Measurements from ENCODE around the gene PCDH9. TPM values are rescaled to one million over a fixed set of nuclear protein-coding genes. Genes with fewer than 3 reads are reported as not detected.
A peak's percentile ranks its signal among the peaks of the same experiment; 100 is the strongest.

The PCDH9 gene
- total and polyA plus RNA-seq, 2 experiments from 2014 or later = 0.31 to 0.52 TPM

DNA sequence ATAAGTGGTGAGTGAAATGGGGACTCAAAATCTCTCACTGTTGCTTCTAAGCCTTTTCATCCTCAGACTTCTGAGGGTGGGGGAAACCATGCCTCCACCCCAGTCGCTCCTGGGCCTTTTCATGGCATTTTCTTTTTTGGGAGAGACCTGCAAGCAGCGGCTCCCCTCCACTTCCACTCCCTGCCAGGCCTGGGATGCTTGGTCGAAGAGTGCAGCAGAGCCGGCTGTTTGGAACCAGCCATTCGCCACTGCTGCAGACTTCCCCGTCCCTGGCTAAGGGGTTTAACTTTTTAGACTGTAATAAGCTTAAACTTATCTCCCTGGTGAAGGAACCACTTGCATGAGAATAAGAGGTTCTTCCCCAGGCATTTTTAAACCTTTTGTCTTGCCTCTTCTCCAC, 617.2 kb downstream of the PCDH9 start:
- no peak overlapping the region for H3K4me2 ChIP-seq
- no peak overlapping the region for H3K4me3 ChIP-seq
- peak; percentile 1 for DNase-seq (ENCODE audit: low spot score)
- H3K36me3 Mint-ChIP-seq (ENCODE audit: low read depth) = peaks cover 14% of the 10 kb centered on the region; the same call in 2 of the 3 replicates
- peaks cover 7% of the 10 kb centered on the region; the same call in 2 of the 3 replicates for H3K9me3 Mint-ChIP-seq
- no peak for ATAC-seq
- H3K4me3 Mint-ChIP-seq = no peak overlapping the region
- H4K20me1 ChIP-seq (replicated peaks; ENCODE audit: insufficient read depth) = no peaks in the 10 kb centered on the region
- no peak overlapping the region for H3K27ac ChIP-seq (ENCODE audit: low read depth)
- peak overlapping the region; percentile 91 for H2AFZ ChIP-seq
- no peaks in the 10 kb centered on the region for H3K27me3 ChIP-seq (ENCODE audit: insufficient read depth)
- H3K27me3 Mint-ChIP-seq (ENCODE audit: insufficient read depth, low read depth, poor library complexity) = peaks cover 3% of the 10 kb centered on the region
- H3K36me3 ChIP-seq (ENCODE audit: insufficient read depth) = no peaks in the 10 kb centered on the region
- H3K9me2 ChIP-seq (ENCODE audit: insufficient read depth) = no peaks in the 10 kb centered on the region
- H3F3A ChIP-seq (replicated peaks; ENCODE audit: low read depth) = no peaks in the 10 kb centered on the region
- no peak overlapping the region for H3K27ac Mint-ChIP-seq
- H3K4me1 Mint-ChIP-seq = no peaks in the 10 kb centered on the region
- H3K79me2 ChIP-seq (replicated peaks; ENCODE audit: insufficient read depth) = no peaks in the 10 kb centered on the region
- no peaks in the 10 kb centered on the region for H3K4me1 ChIP-seq (ENCODE audit: insufficient read depth)
- TF ChIP-seq CTCF (conservative IDR thresholded peaks at IDR 0.05; ENCODE audit: low read depth in 2 of 2) = no peak
- TF ChIP-seq, protein P1, sequence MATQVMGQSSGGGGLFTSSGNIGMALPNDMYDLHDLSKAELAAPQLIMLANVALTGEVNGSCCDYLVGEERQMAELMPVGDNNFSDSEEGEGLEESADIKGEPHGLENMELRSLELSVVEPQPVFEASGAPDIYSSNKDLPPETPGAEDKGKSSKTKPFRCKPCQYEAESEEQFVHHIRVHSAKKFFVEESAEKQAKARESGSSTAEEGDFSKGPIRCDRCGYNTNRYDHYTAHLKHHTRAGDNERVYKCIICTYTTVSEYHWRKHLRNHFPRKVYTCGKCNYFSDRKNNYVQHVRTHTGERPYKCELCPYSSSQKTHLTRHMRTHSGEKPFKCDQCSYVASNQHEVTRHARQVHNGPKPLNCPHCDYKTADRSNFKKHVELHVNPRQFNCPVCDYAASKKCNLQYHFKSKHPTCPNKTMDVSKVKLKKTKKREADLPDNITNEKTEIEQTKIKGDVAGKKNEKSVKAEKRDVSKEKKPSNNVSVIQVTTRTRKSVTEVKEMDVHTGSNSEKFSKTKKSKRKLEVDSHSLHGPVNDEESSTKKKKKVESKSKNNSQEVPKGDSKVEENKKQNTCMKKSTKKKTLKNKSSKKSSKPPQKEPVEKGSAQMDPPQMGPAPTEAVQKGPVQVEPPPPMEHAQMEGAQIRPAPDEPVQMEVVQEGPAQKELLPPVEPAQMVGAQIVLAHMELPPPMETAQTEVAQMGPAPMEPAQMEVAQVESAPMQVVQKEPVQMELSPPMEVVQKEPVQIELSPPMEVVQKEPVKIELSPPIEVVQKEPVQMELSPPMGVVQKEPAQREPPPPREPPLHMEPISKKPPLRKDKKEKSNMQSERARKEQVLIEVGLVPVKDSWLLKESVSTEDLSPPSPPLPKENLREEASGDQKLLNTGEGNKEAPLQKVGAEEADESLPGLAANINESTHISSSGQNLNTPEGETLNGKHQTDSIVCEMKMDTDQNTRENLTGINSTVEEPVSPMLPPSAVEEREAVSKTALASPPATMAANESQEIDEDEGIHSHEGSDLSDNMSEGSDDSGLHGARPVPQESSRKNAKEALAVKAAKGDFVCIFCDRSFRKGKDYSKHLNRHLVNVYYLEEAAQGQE (IDR thresholded peaks at IDR 0.05; ENCODE audit: unreplicated experiment) = no peak
- no peak for TF ChIP-seq CREB1 (CRISPR knock-in tag; IDR thresholded peaks at IDR 0.05; ENCODE audit: low read depth)
- no peak for TF ChIP-seq EZH2 (IDR thresholded peaks at IDR 0.05; ENCODE audit: low read depth, unreplicated experiment)
- TF ChIP-seq EZH2phosphoT487 (IDR thresholded peaks at IDR 0.05; ENCODE audit: unreplicated experiment) = no peak
- TF ChIP-seq POLR2AphosphoS5 (IDR thresholded peaks at IDR 0.05; ENCODE audit: low read depth) = no peak
- TF ChIP-seq, protein P2, sequence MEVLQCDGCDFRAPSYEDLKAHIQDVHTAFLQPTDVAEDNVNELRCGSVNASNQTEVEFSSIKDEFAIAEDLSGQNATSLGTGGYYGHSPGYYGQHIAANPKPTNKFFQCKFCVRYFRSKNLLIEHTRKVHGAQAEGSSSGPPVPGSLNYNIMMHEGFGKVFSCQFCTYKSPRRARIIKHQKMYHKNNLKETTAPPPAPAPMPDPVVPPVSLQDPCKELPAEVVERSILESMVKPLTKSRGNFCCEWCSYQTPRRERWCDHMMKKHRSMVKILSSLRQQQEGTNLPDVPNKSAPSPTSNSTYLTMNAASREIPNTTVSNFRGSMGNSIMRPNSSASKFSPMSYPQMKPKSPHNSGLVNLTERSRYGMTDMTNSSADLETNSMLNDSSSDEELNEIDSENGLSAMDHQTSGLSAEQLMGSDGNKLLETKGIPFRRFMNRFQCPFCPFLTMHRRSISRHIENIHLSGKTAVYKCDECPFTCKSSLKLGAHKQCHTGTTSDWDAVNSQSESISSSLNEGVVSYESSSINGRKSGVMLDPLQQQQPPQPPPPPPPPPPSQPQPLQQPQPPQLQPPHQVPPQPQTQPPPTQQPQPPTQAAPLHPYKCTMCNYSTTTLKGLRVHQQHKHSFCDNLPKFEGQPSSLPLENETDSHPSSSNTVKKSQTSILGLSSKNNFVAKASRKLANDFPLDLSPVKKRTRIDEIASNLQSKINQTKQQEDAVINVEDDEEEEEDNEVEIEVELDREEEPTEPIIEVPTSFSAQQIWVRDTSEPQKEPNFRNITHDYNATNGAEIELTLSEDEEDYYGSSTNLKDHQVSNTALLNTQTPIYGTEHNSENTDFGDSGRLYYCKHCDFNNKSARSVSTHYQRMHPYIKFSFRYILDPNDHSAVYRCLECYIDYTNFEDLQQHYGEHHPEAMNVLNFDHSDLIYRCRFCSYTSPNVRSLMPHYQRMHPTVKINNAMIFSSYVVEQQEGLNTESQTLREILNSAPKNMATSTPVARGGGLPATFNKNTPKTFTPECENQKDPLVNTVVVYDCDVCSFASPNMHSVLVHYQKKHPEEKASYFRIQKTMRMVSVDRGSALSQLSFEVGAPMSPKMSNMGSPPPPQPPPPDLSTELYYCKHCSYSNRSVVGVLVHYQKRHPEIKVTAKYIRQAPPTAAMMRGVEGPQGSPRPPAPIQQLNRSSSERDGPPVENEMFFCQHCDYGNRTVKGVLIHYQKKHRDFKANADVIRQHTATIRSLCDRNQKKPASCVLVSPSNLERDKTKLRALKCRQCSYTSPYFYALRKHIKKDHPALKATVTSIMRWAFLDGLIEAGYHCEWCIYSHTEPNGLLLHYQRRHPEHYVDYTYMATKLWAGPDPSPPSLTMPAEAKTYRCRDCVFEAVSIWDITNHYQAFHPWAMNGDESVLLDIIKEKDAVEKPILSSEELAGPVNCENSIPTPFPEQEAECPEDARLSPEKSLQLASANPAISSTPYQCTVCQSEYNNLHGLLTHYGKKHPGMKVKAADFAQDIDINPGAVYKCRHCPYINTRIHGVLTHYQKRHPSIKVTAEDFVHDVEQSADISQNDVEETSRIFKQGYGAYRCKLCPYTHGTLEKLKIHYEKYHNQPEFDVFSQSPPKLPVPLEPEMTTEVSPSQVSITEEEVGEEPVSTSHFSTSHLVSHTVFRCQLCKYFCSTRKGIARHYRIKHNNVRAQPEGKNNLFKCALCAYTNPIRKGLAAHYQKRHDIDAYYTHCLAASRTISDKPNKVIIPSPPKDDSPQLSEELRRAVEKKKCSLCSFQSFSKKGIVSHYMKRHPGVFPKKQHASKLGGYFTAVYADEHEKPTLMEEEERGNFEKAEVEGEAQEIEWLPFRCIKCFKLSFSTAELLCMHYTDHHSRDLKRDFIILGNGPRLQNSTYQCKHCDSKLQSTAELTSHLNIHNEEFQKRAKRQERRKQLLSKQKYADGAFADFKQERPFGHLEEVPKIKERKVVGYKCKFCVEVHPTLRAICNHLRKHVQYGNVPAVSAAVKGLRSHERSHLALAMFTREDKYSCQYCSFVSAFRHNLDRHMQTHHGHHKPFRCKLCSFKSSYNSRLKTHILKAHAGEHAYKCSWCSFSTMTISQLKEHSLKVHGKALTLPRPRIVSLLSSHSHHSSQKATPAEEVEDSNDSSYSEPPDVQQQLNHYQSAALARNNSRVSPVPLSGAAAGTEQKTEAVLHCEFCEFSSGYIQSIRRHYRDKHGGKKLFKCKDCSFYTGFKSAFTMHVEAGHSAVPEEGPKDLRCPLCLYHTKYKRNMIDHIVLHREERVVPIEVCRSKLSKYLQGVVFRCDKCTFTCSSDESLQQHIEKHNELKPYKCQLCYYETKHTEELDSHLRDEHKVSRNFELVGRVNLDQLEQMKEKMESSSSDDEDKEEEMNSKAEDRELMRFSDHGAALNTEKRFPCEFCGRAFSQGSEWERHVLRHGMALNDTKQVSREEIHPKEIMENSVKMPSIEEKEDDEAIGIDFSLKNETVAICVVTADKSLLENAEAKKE (CRISPR knock-in tag; IDR thresholded peaks at IDR 0.05) = no peak
- TF ChIP-seq ZNF114 (CRISPR knock-in tag; IDR thresholded peaks at IDR 0.05) = no peak
- TF ChIP-seq STAT1 (IDR thresholded peaks at IDR 0.05; ENCODE audit: unreplicated experiment) = no peak
- TF ChIP-seq ZNF331 (CRISPR knock-in tag; IDR thresholded peaks at IDR 0.05; ENCODE audit: low read depth) = no peak

Data from GM23338 (cell line).